Upper lobe of left lung (tissue), 6 donors: ENCODE results near the gene SLC66A3. TPM values are rescaled to one million over a fixed set of nuclear protein-coding genes. Genes with fewer than 3 reads are reported as not detected.

ENCODE experiments used
- ATAC-seq, 2 donors: fragments of 200-7000 bp; cut with Tn5 transposase; one replicate each; pipeline ENCODE4 v1.9.1; 2022; ENCODE audit warnings: mild to moderate bottlenecking in 2 of 2, moderate library complexity in 2 of 2; ENCODE audit not compliant: low FRiP score in 2 of 2
- DNase-seq, 2 donors: peaks; one replicate each; pipeline ENCODE4 v3.0.0-alpha.2; 2019 to 2020
- H3K27ac ChIP-seq, 4 donors: fragments of 200-600 bp; sonication (generic); one replicate each; pipeline ENCODE4 v1.5.1; 2016 to 2019
- H3K27me3 ChIP-seq, 4 donors: fragments of 200-600 bp; sonication (generic); one replicate each; pipeline ENCODE4 v1.5.1; 2017 to 2019
- H3K36me3 ChIP-seq, 4 donors: fragments of 200-600 bp; sonication (generic); one replicate each; pipeline ENCODE4 v1.5.1; 2016 to 2019
- H3K4me1 ChIP-seq, 4 donors: fragments of 200-600 bp; sonication (generic); one replicate each; pipeline ENCODE4 v1.5.1; 2018 to 2019
- H3K4me3 ChIP-seq, 4 donors: fragments of 200-600 bp; sonication (generic); one replicate each; pipeline ENCODE4 v1.5.1; 2017 to 2019; ENCODE audit warnings: mild to moderate bottlenecking in 2 of 4, moderate library complexity in 1 of 4
- H3K9me3 ChIP-seq, 4 donors: fragments of 200-600 bp; sonication (generic); one replicate each; pipeline ENCODE4 v1.5.1; 2018 to 2019
- EP300 ChIP-seq, 4 donors: sonication (generic); formaldehyde crosslinking; IDR thresholded peaks; one replicate each; pipeline ENCODE4 v1.5.1; 2017; ENCODE audit warnings: antibody characterized with exemption in 4 of 4, control low read depth in 2 of 4
- POLR2A ChIP-seq, 4 donors: fragments of 450-650 bp; IDR thresholded peaks; one replicate each; pipeline ENCODE4 v1.5.1; 2016 to 2017; ENCODE audit warnings: antibody characterized with exemption in 4 of 4, mild to moderate bottlenecking in 2 of 4
- POLR2AphosphoS5 ChIP-seq, 2 donors: sonication (generic); formaldehyde crosslinking; IDR thresholded peaks; one replicate each; pipeline ENCODE4 v1.5.1; 2017; ENCODE audit warnings: antibody characterized with exemption in 2 of 2
- WGBS, 2 donors: methylation state at CpG; one replicate each; pipeline ENCODE4 v1.1.5; 2017 to 2018; 5-methylcytosine and 5-hydroxymethylcytosine counted together
- total RNA-seq, 6 donors: library from RNA; depleted of rRNA in 4 of 6; stranded (reverse); fragments of >200 nt in 4 of 6; gene quantifications; one replicate each; pipeline versions ENCODE4 v1.1.0 to v1.2.1, GENCODE V29; 2016 to 2021
- TF ChIP-seq, protein P1 (sequence below), 6 experiments: fragments of 450-650 bp in 4 of 6; fragments of 200-600 bp in 2 of 6; sonication (generic) in 2 of 6; IDR thresholded peaks; one replicate each; pipeline ENCODE4 v1.5.1; 2016 to 2019; ENCODE audit warnings: antibody characterized with exemption in 6 of 6
- donor health status: DM: no; HTN: no; CAD: no; lungs with moderate emphysema.
- donor health status: DM: no; HTN: yes; CAD: no; lungs with severe emphysema.

The SLC66A3 gene
- total RNA-seq, 6 donors from 2014 or later, result 24.2 to 54.6 (median 43.4) TPM

DNA sequence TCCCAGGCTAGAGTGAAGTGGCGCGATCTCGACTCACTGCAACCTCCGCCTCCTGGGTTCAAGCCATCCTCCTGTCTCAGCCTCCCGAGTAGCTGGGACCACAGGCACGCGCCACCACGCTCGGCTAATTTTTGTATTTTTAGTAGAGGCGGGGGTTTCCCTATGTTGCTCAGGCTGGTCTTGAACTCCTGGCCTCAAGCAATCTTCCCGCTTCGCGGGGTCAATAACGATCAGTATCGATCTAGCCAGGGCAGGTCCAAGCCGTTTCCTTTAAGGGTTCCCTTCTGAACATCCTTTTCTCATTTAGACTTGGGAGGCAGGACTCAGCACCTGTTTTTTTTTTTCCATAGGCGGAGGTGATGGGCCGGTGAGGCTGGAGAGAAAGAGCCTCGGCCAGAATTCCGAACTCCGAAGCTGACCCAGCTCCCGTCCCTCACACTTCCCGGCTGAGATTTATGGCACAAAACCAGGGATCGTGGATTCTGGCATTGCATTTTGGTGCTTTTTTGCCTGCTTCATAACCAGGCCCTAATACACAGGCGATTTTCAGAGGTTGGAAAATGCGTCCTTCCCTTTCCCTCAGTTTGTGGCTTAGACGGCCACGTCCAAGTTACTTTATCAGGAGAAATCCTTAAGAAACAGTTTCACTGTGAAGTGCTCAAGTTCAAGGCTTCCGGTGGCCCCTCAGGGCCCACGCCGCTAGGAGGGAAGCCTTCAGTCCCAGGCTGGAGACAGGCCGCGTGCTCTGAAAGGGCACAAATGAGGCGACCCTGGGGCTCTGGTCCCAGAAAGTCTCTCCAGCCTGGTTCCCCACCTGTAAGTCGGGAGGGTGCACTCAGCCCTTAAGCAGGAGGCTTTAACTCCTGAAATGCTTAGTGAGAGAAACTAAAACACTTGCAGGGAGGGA, 998 bp upstream of the SLC66A3 start:
- H3K27me3 ChIP-seq, result no peaks in the 10 kb centered on the region
- H3K4me3 ChIP-seq, result peak overlapping the region in 3 of 4 donors; percentile 39 to 59 (median 50)
- ATAC-seq (peak in 1 of 2 donors; percentile 12), DNase-seq (no peak)
- WGBS, 2 donors, result 67 to 70% methylated on average over 32 to 35 of the region's 35 CpGs
- peak overlapping the region; percentile 85 to 93 (median 91) for H3K27ac ChIP-seq
- TF ChIP-seq, protein P1, sequence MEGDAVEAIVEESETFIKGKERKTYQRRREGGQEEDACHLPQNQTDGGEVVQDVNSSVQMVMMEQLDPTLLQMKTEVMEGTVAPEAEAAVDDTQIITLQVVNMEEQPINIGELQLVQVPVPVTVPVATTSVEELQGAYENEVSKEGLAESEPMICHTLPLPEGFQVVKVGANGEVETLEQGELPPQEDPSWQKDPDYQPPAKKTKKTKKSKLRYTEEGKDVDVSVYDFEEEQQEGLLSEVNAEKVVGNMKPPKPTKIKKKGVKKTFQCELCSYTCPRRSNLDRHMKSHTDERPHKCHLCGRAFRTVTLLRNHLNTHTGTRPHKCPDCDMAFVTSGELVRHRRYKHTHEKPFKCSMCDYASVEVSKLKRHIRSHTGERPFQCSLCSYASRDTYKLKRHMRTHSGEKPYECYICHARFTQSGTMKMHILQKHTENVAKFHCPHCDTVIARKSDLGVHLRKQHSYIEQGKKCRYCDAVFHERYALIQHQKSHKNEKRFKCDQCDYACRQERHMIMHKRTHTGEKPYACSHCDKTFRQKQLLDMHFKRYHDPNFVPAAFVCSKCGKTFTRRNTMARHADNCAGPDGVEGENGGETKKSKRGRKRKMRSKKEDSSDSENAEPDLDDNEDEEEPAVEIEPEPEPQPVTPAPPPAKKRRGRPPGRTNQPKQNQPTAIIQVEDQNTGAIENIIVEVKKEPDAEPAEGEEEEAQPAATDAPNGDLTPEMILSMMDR (IDR thresholded peaks at IDR 0.05), result peak in 1 of 6 experiments; percentile 18
- TF ChIP-seq POLR2A (IDR thresholded peaks at IDR 0.05) (peak in 2 of 4 donors; percentile 27 to 66), EP300 (IDR thresholded peaks at IDR 0.05) (no peak)
- H3K4me1 ChIP-seq, result peaks cover 18 to 25% (median 21%) of the 10 kb centered on the region in 4 donors
- H3K9me3 ChIP-seq, result no peaks in the 10 kb centered on the region
- H3K36me3 ChIP-seq, result no peaks in the 10 kb centered on the region

DNA sequence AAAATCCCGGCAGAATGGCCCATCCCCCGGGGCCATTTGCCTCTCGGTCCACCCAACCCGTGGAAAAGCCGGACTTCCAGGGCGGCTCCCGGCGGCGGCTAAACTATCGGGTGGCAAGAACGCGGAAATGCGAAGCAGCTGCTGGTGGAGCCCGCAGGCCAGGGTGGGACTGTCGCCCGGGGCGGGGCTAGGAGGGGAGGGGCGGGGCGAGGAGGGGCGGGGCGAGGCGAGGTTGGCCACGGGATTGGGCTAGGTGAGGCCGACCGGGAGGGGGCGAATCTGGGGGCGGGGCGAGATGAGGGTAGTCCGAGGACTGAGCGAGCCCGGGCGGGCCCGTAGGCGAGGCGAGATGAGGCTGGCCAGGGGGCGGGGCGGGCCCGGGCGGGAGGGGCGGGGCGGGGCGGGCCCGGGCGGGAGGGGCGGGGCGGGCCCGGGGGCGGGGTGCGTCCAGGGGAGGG, 315 bp upstream of the SLC66A3 start:
- Histone ChIP-seq H3K36me3 (no peaks in the 10 kb centered on the region), H3K27me3 (no peaks in the 10 kb centered on the region), H3K27ac (peak overlapping the region; percentile 90 to 93 (median 91)), H3K4me3 (peak overlapping the region in 3 of 4 donors; percentile 71 to 93 (median 82)), H3K4me1 (peaks cover 18 to 25% (median 21%) of the 10 kb centered on the region in 4 donors), H3K9me3 (no peaks in the 10 kb centered on the region)
- TF ChIP-seq POLR2A (IDR thresholded peaks at IDR 0.05), result no peak
- TF ChIP-seq, protein P1 (IDR thresholded peaks at IDR 0.05), result no peak
- TF ChIP-seq POLR2AphosphoS5 (IDR thresholded peaks at IDR 0.05), result peak; percentile 64
- 0% methylated on average over 5 of the region's 49 CpGs; no CpG with 5 or more reads in 1 of the 2 donors for WGBS, 2 donors
- peak in 1 of 2 donors; percentile 99 for DNase-seq
- peak; percentile 94 to 98 for ATAC-seq

DNA sequence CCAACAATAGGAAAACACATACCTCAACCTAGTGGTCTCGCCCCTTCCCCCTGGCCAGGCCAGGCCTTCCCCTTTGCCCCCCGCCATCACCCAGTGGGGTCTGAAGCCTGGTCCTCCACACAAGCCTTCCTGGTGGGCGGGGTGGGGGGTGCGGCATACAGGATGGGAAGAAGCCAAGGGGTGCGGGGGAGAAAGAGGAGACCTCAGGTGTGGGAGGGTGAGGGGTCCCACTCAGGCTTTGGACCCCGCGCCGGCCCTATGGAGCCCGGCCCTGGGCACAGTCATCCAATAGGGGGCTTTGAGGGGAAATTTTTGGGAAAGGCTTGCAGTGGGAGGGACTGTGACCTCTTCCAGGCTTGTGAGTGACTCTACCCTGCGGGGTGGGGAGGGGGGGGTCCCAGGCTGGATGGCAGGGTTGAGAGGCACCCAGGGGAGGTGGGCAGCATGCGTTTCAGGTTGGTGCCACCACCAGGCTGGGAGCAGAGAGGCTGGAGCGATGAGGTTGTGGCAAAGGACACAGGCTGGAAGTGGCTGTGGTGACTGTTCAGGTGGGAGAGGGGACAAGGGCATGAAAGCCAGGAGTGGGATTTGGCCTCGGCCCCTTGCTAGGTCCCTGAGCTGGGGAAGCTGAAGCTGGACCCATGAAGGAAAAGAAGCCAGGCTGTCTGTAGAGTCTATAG, 1.3 kb downstream of the SLC66A3 start:
- Histone ChIP-seq H3K36me3 (peaks cover 0 to 10% (median 0%) of the 10 kb centered on the region in 4 donors), H3K4me1 (peaks cover 18 to 25% (median 21%) of the 10 kb centered on the region in 4 donors), H3K4me3 (no peak overlapping the region), H3K27ac (no peak overlapping the region), H3K27me3 (no peaks in the 10 kb centered on the region), H3K9me3 (no peaks in the 10 kb centered on the region)
- DNase-seq, result no peak
- no peak for TF ChIP-seq POLR2A (IDR thresholded peaks at IDR 0.05)
- TF ChIP-seq POLR2AphosphoS5 (IDR thresholded peaks at IDR 0.05), result no peak
- TF ChIP-seq, protein P1 (IDR thresholded peaks at IDR 0.05), result no peak
- TF ChIP-seq EP300 (IDR thresholded peaks at IDR 0.05), result no peak
- no peak for ATAC-seq
- WGBS, 2 donors, result 96 to 97% methylated on average over 12 to 13 of the region's 13 CpGs

DNA sequence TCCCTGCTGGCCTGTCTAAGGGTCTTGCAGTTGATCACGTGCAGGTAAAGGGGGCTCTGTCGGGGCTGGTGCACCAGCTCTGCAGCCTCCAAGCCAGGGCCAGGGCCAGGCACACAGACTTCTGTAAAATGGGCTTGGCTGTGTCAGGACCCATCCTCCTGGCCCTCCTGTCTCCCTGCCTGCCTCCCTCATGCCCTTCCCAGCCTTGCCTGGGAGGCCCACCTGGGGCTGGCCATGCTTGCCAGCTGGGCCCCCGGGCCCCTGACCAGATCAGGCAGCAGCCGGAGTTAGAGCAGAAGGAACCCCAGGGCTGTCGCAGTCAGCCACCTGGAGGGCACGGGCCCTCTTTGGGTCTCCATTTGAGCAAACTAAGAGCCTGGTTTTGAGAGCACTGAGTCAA, 2.0 kb downstream of the SLC66A3 start:
- DNase-seq, result no peak
- WGBS, 2 donors, result 94% methylated on average over 6 of the region's 6 CpGs; no CpG with 5 or more reads in 1 of the 2 donors
- Histone ChIP-seq H3K27me3 (no peaks in the 10 kb centered on the region), H3K36me3 (peaks cover 0 to 17% (median 0%) of the 10 kb centered on the region in 4 donors), H3K4me1 (peaks cover 18 to 25% (median 21%) of the 10 kb centered on the region in 4 donors), H3K4me3 (no peak overlapping the region), H3K9me3 (no peaks in the 10 kb centered on the region), H3K27ac (no peak overlapping the region)
- TF ChIP-seq POLR2AphosphoS5 (IDR thresholded peaks at IDR 0.05), result no peak
- TF ChIP-seq, protein P1 (IDR thresholded peaks at IDR 0.05), result no peak
- TF ChIP-seq EP300 (IDR thresholded peaks at IDR 0.05), result no peak
- TF ChIP-seq POLR2A (IDR thresholded peaks at IDR 0.05), result no peak
- ATAC-seq, result no peak
